A549 (cell line): ENCODE results near the gene BLID.

Source experiments
- REST ChIP-seq: fragments of 200-600 bp; sonication (generic); IDR thresholded peaks from 2 replicates; pipeline ENCODE4 v1.6.1; 2016; ENCODE audit warnings: antibody characterized with exemption, mild to moderate bottlenecking, moderate library complexity
- TP53 ChIP-seq: fragments of 250-450 bp; sonication (Bioruptor Pico); IDR thresholded peaks from 2 replicates; pipeline ENCODE4 v1.5.0; 2021; ENCODE audit warnings: mild to moderate bottlenecking, moderate library complexity
- ZSCAN20 ChIP-seq: fragments of 250-450 bp; sonication (Bioruptor Pico); IDR thresholded peaks from 2 replicates; pipeline ENCODE4 v1.8.0; 2022; ENCODE audit warnings: mild to moderate bottlenecking, moderate library complexity

DNA sequence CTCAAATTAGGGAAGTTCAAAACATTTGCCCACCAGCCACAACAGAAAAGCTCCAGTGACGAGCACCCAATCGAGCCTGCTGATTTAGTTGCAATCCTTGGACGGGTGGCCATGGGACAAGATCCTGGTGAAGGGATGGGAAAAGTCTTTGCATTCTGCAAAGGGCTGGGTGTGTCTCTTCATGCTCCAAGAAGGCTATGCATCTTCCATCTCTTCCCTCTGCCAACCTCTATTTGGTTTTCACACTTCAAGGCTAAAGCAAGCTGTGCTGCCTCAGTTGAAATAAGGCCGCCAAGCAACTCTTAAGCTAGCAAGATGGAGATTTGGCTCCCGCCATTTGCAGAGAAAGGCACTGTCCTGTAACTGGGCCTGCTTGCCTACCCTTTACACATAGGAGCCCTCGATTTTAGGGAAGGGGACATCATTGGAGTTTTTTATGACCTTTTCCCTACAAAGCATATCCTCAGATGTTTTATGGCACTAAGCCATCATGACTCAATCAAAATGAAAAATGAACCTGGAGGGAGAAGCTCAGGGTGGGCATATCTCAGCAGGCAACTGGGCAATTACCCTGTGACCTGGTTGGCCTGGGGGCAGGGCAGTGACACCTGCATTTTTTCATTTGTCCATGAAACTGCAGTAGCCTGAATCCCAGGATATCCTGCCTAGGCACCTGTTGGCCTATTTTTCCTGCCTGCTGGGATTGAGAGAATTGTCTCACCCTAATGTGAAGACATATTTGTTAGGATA is 45.0 kb upstream of the BLID start:
- TF ChIP-seq REST (no peak), ZSCAN20 (CRISPR knock-in tag) (no peak), TP53 (no peak)
